ENCODE measurements around the gene LINGO3. TPM values are rescaled to one million over a fixed set of nuclear protein-coding genes. Genes with fewer than 3 reads are reported as not detected.
"Not testable (repeated sequence)": the region's sequence is repeated elsewhere in the genome, so short reads cannot be mapped to it uniquely, and the experiment has no call there.

The LINGO3 gene
- total and polyA plus RNA-seq, 2 experiments from 2014 or later = 0.29 to 0.45 TPM

DNA sequence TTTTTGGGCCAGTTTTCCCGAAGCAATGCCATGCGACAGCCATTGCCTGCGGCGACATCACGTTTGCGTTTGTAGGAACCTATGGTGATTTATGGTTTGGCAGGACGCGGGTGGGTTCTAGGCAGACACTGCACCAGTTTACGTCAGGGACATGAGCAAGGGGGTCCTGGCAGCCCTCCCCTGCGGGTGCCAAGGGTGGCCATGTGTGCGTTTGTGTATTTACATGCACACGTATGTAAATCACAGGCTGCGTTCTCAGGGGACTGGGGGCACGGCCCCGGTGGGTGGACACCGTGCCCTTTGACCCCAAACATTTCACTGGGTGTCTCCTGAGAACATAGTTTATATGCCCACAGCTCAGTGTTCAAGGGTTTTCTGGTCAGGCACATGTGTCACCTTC, 42.7 kb upstream of the LINGO3 start (continued):
- TF ChIP-seq, protein P1, sequence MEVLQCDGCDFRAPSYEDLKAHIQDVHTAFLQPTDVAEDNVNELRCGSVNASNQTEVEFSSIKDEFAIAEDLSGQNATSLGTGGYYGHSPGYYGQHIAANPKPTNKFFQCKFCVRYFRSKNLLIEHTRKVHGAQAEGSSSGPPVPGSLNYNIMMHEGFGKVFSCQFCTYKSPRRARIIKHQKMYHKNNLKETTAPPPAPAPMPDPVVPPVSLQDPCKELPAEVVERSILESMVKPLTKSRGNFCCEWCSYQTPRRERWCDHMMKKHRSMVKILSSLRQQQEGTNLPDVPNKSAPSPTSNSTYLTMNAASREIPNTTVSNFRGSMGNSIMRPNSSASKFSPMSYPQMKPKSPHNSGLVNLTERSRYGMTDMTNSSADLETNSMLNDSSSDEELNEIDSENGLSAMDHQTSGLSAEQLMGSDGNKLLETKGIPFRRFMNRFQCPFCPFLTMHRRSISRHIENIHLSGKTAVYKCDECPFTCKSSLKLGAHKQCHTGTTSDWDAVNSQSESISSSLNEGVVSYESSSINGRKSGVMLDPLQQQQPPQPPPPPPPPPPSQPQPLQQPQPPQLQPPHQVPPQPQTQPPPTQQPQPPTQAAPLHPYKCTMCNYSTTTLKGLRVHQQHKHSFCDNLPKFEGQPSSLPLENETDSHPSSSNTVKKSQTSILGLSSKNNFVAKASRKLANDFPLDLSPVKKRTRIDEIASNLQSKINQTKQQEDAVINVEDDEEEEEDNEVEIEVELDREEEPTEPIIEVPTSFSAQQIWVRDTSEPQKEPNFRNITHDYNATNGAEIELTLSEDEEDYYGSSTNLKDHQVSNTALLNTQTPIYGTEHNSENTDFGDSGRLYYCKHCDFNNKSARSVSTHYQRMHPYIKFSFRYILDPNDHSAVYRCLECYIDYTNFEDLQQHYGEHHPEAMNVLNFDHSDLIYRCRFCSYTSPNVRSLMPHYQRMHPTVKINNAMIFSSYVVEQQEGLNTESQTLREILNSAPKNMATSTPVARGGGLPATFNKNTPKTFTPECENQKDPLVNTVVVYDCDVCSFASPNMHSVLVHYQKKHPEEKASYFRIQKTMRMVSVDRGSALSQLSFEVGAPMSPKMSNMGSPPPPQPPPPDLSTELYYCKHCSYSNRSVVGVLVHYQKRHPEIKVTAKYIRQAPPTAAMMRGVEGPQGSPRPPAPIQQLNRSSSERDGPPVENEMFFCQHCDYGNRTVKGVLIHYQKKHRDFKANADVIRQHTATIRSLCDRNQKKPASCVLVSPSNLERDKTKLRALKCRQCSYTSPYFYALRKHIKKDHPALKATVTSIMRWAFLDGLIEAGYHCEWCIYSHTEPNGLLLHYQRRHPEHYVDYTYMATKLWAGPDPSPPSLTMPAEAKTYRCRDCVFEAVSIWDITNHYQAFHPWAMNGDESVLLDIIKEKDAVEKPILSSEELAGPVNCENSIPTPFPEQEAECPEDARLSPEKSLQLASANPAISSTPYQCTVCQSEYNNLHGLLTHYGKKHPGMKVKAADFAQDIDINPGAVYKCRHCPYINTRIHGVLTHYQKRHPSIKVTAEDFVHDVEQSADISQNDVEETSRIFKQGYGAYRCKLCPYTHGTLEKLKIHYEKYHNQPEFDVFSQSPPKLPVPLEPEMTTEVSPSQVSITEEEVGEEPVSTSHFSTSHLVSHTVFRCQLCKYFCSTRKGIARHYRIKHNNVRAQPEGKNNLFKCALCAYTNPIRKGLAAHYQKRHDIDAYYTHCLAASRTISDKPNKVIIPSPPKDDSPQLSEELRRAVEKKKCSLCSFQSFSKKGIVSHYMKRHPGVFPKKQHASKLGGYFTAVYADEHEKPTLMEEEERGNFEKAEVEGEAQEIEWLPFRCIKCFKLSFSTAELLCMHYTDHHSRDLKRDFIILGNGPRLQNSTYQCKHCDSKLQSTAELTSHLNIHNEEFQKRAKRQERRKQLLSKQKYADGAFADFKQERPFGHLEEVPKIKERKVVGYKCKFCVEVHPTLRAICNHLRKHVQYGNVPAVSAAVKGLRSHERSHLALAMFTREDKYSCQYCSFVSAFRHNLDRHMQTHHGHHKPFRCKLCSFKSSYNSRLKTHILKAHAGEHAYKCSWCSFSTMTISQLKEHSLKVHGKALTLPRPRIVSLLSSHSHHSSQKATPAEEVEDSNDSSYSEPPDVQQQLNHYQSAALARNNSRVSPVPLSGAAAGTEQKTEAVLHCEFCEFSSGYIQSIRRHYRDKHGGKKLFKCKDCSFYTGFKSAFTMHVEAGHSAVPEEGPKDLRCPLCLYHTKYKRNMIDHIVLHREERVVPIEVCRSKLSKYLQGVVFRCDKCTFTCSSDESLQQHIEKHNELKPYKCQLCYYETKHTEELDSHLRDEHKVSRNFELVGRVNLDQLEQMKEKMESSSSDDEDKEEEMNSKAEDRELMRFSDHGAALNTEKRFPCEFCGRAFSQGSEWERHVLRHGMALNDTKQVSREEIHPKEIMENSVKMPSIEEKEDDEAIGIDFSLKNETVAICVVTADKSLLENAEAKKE (CRISPR knock-in tag; IDR thresholded peaks at IDR 0.05) = no peak
- TF ChIP-seq, protein P2, sequence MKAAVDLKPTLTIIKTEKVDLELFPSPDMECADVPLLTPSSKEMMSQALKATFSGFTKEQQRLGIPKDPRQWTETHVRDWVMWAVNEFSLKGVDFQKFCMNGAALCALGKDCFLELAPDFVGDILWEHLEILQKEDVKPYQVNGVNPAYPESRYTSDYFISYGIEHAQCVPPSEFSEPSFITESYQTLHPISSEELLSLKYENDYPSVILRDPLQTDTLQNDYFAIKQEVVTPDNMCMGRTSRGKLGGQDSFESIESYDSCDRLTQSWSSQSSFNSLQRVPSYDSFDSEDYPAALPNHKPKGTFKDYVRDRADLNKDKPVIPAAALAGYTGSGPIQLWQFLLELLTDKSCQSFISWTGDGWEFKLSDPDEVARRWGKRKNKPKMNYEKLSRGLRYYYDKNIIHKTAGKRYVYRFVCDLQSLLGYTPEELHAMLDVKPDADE (IDR thresholded peaks at IDR 0.05) = no peak
- TF ChIP-seq NANOG (IDR thresholded peaks at IDR 0.05; ENCODE audit: borderline replicate concordance) = no peak

DNA sequence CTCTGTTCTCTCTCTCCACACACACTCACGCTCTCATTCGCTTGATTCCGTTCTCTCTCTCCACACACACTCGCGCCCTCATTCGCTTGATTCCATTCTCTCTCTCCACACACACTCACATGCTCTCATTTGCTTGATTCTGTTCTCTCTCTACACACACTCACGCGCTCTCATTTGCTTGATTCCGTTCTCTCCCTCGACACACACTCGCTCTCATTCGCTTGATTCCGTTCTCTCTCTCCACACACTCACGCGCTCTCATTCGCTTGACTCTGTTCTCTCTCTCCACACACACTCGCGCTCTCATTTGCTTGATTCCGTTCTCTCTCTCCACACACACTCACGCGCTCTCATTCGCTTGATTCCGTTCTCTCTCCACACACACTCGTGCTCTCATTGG, 41.9 kb upstream of the LINGO3 start:
- H3K9me3 Mint-ChIP-seq; ATAC-seq; H3K36me3 Mint-ChIP-seq (ENCODE audit: low read depth); H3K9me2 ChIP-seq (ENCODE audit: insufficient read depth); H3K27ac Mint-ChIP-seq; H3K4me2 ChIP-seq; DNase-seq (ENCODE audit: low spot score); H3K4me3 Mint-ChIP-seq; H4K20me1 ChIP-seq (replicated peaks; ENCODE audit: insufficient read depth); H3F3A ChIP-seq (replicated peaks; ENCODE audit: low read depth); H3K4me1 ChIP-seq (ENCODE audit: insufficient read depth); H3K4me1 Mint-ChIP-seq; H3K27ac ChIP-seq (ENCODE audit: low read depth); H3K27me3 Mint-ChIP-seq (ENCODE audit: insufficient read depth, low read depth, poor library complexity); H3K36me3 ChIP-seq (ENCODE audit: insufficient read depth); H2AFZ ChIP-seq; H3K79me2 ChIP-seq (replicated peaks; ENCODE audit: insufficient read depth); H3K27me3 ChIP-seq (ENCODE audit: insufficient read depth); H3K4me3 ChIP-seq: not testable (repeated sequence)

Data from GM23338 (cell line).